NT2/D1 (cell line): ENCODE results near the gene KLF13.

Experiments
- SUZ12 ChIP-seq: IDR thresholded peaks from 2 replicates; pipeline ENCODE4 v1.6.1; 2011; ENCODE audit not compliant: insufficient read length, insufficient read depth; ENCODE audit errors: extremely low read depth
- YY1 ChIP-seq: IDR thresholded peaks from 2 replicates; pipeline ENCODE4 v1.6.1; 2011; ENCODE audit not compliant: insufficient read length, insufficient read depth
- ZNF274 ChIP-seq: IDR thresholded peaks from 2 replicates; pipeline ENCODE4 v1.6.1; 2011; ENCODE audit warnings: mild to moderate bottlenecking, low read depth, low read length

- TF ChIP-seq ZNF274 (no peak), SUZ12 (no peak), YY1 (no peak)
Measured at GRCh38 chr15:31387092-31387478, 60.5 kb downstream of the KLF13 start.
